ENCODE measurements around the gene IBA57. TPM values are rescaled to one million over a fixed set of nuclear protein-coding genes. Genes with fewer than 3 reads are reported as not detected.
A peak's percentile ranks its signal among the peaks of the same experiment; 100 is the strongest.

Gene IBA57
- total RNA-seq, 5 donors from 2014 or later (not counting 1 experiment from before 2014, with no cell fraction given), result 10.6 to 18.3 (median 12.6) TPM

DNA sequence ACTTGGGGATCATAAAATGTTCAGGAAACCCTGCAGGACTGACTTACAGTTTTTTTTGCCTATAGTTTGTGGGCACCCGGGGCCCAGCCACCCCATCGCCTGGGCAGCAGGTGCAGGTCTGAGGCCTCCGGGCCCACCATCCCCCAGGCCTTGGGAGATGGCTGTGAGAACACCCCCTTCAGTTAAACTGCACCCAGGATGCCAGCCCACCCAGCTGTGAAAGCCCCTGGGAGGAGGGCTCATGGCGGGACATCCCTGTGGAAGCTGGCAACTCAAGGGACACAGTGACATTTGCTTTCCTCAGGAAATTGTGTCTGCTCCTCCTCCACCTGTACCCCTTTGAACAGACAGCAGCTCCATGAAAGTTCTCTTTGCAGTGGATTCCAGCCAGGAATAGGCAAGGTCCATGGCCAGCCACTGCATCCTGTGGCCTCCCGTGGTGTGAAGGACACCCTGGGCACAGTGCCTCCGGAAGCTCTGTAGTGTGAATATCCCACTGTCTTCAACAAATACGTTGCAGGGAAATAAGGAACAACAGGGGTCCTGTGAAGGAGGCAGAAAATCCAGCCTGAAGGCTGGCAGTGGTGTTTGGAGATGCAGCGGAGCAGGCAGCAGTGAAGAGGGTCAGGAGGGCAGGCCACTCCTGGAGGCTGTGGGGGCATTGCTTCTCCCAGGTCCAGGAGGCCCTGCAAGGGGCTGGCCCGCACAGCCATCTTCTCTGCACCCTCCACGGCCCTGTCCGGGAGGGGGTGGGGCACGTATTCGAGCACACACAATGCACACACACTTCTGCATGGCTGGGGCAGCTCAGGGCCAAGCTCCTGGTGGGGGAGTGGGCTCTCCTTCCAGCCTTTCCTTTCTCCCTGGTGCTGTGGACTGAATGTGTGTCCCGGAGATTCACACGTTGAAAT, 40.2 kb downstream of the IBA57 start:
- ATAC-seq (replicated peaks in 1 of 4) (no peak), DNase-seq (peak in 1 of 35 experiments; percentile 18)
- no peak overlapping the region for H3K27ac ChIP-seq (ENCODE audit: low read length)
- no peak overlapping the region for H3K4me3 ChIP-seq (ENCODE audit: control insufficient read depth in 1 of 2, extremely low read depth in 1 of 2, low read length in 1 of 2)
- H3K4me1 ChIP-seq (ENCODE audit: control insufficient read depth in 1 of 2, extremely low read depth in 1 of 2, insufficient read depth in 2 of 2, low read length in 2 of 2), result no peaks in the 10 kb centered on the region
- H3K27me3 ChIP-seq (replicated peaks in 1 of 2; ENCODE audit: control insufficient read depth in 2 of 2, extremely low read depth in 1 of 2, insufficient read depth in 2 of 2, low read length in 1 of 2), result peaks cover 0 to 47% of the 10 kb centered on the region in 2 experiments
- peaks cover 4% of the 10 kb centered on the region for H3K36me3 Mint-ChIP-seq
- ChIA-PET POLR2A (interaction anchor here in 1 of 2 donors (0.6 kb wide), 1 partner anchor 1606 kb away, joined by 3 read pairs; no protein-coding TSS in a partner anchor), CTCF (no interaction called here)
- 54% methylated on average over 8 of the region's 15 CpGs for WGBS (ENCODE audit: insufficient coverage)
- H3K36me3 ChIP-seq (ENCODE audit: control insufficient read depth in 2 of 2, extremely low read depth in 1 of 2, insufficient read depth in 1 of 2, low read length in 1 of 2), result peaks cover 0 to 3% of the 10 kb centered on the region in 2 donors
- H3K4me1 Mint-ChIP-seq, result no peaks in the 10 kb centered on the region
- peaks cover 9 to 17% of the 10 kb centered on the region in 2 donors for H3K27me3 Mint-ChIP-seq
- no peak overlapping the region for H3K4me3 Mint-ChIP-seq
- no peak overlapping the region for H3K27ac Mint-ChIP-seq
- H3K9me3 ChIP-seq, result no peaks in the 10 kb centered on the region
- H3K9me3 Mint-ChIP-seq, result no peaks in the 10 kb centered on the region

DNA sequence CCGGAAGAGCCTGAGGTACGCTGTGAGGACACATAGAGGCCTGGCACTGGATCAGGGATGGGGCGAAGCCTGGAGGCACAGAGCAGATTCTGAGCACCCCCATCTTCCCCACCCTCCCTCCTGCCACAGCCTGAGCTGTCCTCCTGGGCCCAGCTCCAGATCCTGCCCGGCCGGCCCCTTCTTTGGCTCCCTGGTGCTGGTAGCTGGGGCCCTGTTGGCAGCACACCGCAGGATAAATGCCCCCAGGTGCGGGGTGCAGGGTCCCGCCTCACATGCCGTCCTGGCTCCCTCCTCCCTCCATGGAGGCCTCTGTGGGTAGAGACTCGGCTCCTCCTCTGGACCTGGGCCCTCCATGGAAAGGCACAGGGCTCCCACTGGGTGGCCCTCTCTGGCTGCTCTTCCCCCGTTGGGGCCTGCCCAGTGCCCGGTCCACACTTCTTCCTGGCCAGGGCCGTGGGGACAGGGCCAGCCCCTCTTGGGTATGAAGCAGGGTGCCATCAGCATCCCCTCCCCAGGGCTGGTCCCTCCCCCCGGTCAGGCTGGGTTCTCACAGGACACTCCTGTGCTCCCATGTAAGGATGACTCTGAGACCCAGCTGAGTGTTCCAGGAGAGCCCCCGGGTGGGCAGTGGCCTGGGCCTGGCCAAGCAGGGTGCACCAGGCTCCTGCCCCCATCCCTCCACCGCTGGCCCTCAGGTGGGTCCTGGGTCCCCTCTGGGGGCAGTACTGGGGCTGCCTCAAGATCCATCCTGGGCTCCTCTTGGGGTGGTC, 41.2 kb downstream of the IBA57 start:
- Mint-ChIP-seq H3K27me3 (peaks cover 7 to 13% of the 10 kb centered on the region in 2 donors), H3K27ac (no peak overlapping the region), H3K4me3 (no peak overlapping the region), H3K36me3 (no peaks in the 10 kb centered on the region), H3K9me3 (no peaks in the 10 kb centered on the region), H3K4me1 (peaks cover 0 to 2% (median 2%) of the 10 kb centered on the region in 3 donors)
- DNase-seq, result peak in 1 of 35 experiments; percentile 23
- peaks cover 0 to 47% of the 10 kb centered on the region in 2 experiments for H3K27me3 ChIP-seq (replicated peaks in 1 of 2; ENCODE audit: control insufficient read depth in 2 of 2, extremely low read depth in 1 of 2, insufficient read depth in 2 of 2, low read length in 1 of 2)
- no peaks in the 10 kb centered on the region for H3K9me3 ChIP-seq
- ATAC-seq (replicated peaks in 1 of 4), result no peak
- CTCF ChIA-PET, result no interaction called here
- H3K36me3 ChIP-seq (ENCODE audit: control insufficient read depth in 2 of 2, extremely low read depth in 1 of 2, insufficient read depth in 1 of 2, low read length in 1 of 2), result peaks cover 0 to 3% of the 10 kb centered on the region in 2 donors
- H3K27ac ChIP-seq (ENCODE audit: low read length), result no peak overlapping the region
- no peaks in the 10 kb centered on the region for H3K4me1 ChIP-seq (ENCODE audit: control insufficient read depth in 1 of 2, extremely low read depth in 1 of 2, insufficient read depth in 2 of 2, low read length in 2 of 2)
- POLR2A ChIA-PET, result interaction anchor here in 1 of 2 donors (0.5 to 0.6 kb wide), 2 partner anchors 216 to 1607 kb away, joined by 3 to 7 read pairs; no protein-coding TSS in a partner anchor
- WGBS (ENCODE audit: insufficient coverage), result 73% methylated on average over 12 of the region's 16 CpGs
- no peak overlapping the region for H3K4me3 ChIP-seq (ENCODE audit: control insufficient read depth in 1 of 2, extremely low read depth in 1 of 2, low read length in 1 of 2)

DNA sequence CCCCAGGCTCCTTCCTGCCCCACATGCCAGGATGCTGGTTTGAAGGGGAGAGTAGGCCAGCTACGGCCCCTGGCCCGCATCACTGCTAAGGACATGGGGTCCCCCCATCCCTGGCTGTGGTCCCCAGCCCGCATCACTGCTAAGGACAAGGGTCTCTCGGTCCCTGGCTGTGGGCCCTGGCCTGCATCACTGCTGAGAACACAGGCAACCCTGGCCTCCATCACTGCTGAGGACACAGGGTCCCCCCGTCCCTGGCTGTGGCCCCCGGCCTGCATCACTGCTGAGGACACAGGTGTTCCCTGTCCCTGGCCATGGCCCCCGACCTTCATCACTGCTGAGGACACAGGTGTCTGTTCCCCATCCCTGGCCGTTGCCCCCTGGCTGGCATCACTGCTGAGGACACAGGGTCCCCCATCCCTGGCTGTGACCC, 41.8 kb downstream of the IBA57 start:
- WGBS (ENCODE audit: insufficient coverage), result 73% methylated on average over 8 of the region's 8 CpGs
- CTCF ChIA-PET, result no interaction called here
- Mint-ChIP-seq H3K4me3 (no peak overlapping the region), H3K4me1 (peaks cover 0 to 2% (median 2%) of the 10 kb centered on the region in 3 donors), H3K9me3 (no peaks in the 10 kb centered on the region), H3K27me3 (peaks cover 7 to 13% of the 10 kb centered on the region in 2 donors), H3K27ac (no peak overlapping the region), H3K36me3 (no peaks in the 10 kb centered on the region)
- POLR2A ChIA-PET, result interaction anchor here in 1 of 2 donors (0.5 kb wide), 1 partner anchor 217 kb away, joined by 7 read pairs; no protein-coding TSS in a partner anchor
- no peak for ATAC-seq (replicated peaks in 1 of 4)
- Histone ChIP-seq H3K4me3 (ENCODE audit: control insufficient read depth in 1 of 2, extremely low read depth in 1 of 2, low read length in 1 of 2) (no peak overlapping the region), H3K4me1 (ENCODE audit: control insufficient read depth in 1 of 2, extremely low read depth in 1 of 2, insufficient read depth in 2 of 2, low read length in 2 of 2) (peaks cover 0 to under 1% of the 10 kb centered on the region in 2 experiments), H3K9me3 (no peaks in the 10 kb centered on the region), H3K27me3 (replicated peaks in 1 of 2; ENCODE audit: control insufficient read depth in 2 of 2, extremely low read depth in 1 of 2, insufficient read depth in 2 of 2, low read length in 1 of 2) (peaks cover 0 to 47% of the 10 kb centered on the region in 2 experiments), H3K36me3 (ENCODE audit: control insufficient read depth in 2 of 2, extremely low read depth in 1 of 2, insufficient read depth in 1 of 2, low read length in 1 of 2) (peaks cover 0 to 3% of the 10 kb centered on the region in 2 donors), H3K27ac (ENCODE audit: low read length) (no peak overlapping the region)
- DNase-seq, result peak in 1 of 35 experiments; percentile 22

DNA sequence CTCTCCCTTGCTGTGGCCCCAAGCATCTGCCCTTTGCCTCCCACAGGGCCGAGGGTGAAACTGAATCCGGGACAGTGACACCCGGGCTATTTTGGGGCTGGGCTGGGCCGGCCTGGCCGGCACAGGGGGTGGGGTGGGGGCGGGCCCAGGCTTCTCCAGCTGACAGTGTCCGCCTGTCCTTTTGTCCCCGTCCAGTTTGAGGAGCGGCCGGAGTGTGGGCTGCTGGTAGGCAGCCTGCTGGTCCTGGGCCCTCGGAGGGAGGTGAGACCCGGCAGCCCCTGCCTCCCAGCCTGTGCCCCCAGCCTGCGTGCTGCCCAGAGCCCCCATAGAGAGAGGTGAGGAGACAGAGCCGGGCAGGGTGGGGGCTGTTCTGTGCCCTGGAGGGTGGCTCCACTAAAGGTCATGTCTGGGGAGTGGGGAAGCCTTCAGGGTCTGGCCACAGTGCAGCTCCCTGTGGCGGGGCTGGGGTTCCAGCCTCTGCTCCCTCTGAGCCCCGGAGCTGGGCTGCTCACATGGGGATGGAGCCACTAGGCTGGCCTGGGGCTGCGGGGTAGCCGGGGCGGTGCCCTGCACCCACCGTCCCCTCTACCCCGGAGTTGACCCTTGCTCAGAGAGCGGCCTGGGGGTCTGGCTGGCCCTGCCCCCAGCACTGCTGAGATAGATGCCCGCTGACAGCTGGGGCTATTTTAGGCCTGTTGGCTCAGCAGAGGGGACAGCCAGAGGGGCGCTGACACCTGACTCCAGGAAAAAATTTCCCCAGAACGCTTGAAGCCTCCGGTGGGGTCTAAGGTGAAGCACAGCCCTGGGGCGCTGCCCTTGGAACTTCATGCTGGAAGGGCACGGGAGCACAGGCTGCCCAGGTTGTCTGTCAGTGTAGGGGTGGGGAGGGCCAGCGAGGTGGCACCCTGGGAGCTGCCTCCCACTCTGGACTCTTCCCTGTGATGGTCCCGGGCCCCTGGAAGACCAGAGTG, 42.5 kb downstream of the IBA57 start, which contains the start of gene OBSCN:
TSS of gene OBSCN (plus strand) at position 194 of the 971 bp plus-strand sequence. CDS start 3,740 bp downstream, outside the sequence.
- Histone ChIP-seq H3K27ac (ENCODE audit: low read length) (no peak within 1 kb of the TSS), H3K4me1 (ENCODE audit: control insufficient read depth in 1 of 2, extremely low read depth in 1 of 2, insufficient read depth in 2 of 2, low read length in 2 of 2) (peaks cover 0 to 8% of the 10 kb centered on the region in 2 experiments), H3K27me3 (replicated peaks in 1 of 2; ENCODE audit: control insufficient read depth in 2 of 2, extremely low read depth in 1 of 2, insufficient read depth in 2 of 2, low read length in 1 of 2) (peaks cover 0 to 47% of the 10 kb centered on the region in 2 experiments), H3K9me3 (no peaks in the 10 kb centered on the region), H3K36me3 (ENCODE audit: control insufficient read depth in 2 of 2, extremely low read depth in 1 of 2, insufficient read depth in 1 of 2, low read length in 1 of 2) (peaks cover 0 to 3% of the 10 kb centered on the region in 2 donors), H3K4me3 (ENCODE audit: control insufficient read depth in 1 of 2, extremely low read depth in 1 of 2, low read length in 1 of 2) (no peak within 1 kb of the TSS)
- Mint-ChIP-seq H3K27me3 (peaks cover 7 to 10% of the 10 kb centered on the region in 2 donors), H3K36me3 (no peaks in the 10 kb centered on the region), H3K27ac (no peak within 1 kb of the TSS), H3K9me3 (no peaks in the 10 kb centered on the region), H3K4me3 (no peak within 1 kb of the TSS), H3K4me1 (peaks cover 2% of the 10 kb centered on the region in 3 donors)
- DNase-seq, result peak in 1 of 35 experiments; percentile 21
- WGBS (ENCODE audit: insufficient coverage), result 61% methylated on average over 27 of the region's 30 CpGs
- ATAC-seq (replicated peaks in 1 of 4), result no peak
- ChIA-PET CTCF (no interaction called here), POLR2A (no interaction called here)

DNA sequence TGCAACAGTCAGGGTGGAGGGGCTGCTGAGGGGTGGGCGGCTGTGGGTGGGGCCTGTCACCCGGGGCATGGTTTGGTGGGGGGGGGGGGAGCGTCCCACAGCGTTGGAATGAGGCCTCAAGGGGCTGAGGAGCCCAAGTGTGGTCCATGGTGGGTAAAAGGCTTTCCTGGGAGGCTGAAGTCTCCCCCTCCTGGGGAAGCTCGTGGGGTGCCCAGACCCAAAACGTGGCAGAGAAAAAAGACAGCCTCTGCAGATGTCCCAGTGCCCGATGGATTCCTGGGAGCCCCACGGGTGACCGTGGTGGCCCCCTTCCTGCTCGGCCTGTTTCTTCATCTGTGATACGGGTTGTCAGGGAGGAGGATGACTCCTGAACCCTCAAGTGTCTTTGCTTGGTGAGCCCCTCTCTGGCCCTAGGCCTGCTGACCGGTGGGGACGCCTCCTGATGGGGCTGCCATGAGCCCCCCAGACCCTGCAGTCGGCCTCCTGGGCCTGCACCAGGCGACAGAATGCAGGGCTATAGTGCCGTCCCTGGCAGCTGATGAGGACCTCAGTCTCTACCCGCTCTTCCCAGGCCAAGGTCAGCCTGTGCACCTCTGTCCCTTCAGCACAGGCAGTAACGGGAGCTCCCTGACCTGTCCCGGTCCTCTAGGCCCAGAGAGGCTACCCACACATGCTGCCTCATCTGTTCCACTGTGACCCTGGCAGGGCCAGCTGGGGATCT, 43.4 kb downstream of the IBA57 start:
- no peaks in the 10 kb centered on the region for H3K36me3 Mint-ChIP-seq
- peak in 1 of 35 experiments; percentile 22 for DNase-seq
- H3K4me3 Mint-ChIP-seq, result no peak overlapping the region
- peaks cover 0 to 47% of the 10 kb centered on the region in 2 experiments for H3K27me3 ChIP-seq (replicated peaks in 1 of 2; ENCODE audit: control insufficient read depth in 2 of 2, extremely low read depth in 1 of 2, insufficient read depth in 2 of 2, low read length in 1 of 2)
- peaks cover 0 to 3% of the 10 kb centered on the region in 2 donors for H3K36me3 ChIP-seq (ENCODE audit: control insufficient read depth in 2 of 2, extremely low read depth in 1 of 2, insufficient read depth in 1 of 2, low read length in 1 of 2)
- H3K27me3 Mint-ChIP-seq, result peaks cover 3 to 7% of the 10 kb centered on the region in 2 donors
- 73% methylated on average over 13 of the region's 19 CpGs for WGBS (ENCODE audit: insufficient coverage)
- POLR2A ChIA-PET, result no interaction called here
- no peaks in the 10 kb centered on the region for H3K9me3 ChIP-seq
- no peaks in the 10 kb centered on the region for H3K9me3 Mint-ChIP-seq
- no peak overlapping the region for H3K4me3 ChIP-seq (ENCODE audit: control insufficient read depth in 1 of 2, extremely low read depth in 1 of 2, low read length in 1 of 2)
- CTCF ChIA-PET, result no interaction called here
- peaks cover 4 to 5% (median 5%) of the 10 kb centered on the region in 3 donors for H3K4me1 Mint-ChIP-seq
- no peak overlapping the region for H3K27ac ChIP-seq (ENCODE audit: low read length)
- no peak overlapping the region for H3K27ac Mint-ChIP-seq
- peaks cover 0 to 11% of the 10 kb centered on the region in 2 experiments for H3K4me1 ChIP-seq (ENCODE audit: control insufficient read depth in 1 of 2, extremely low read depth in 1 of 2, insufficient read depth in 2 of 2, low read length in 2 of 2)
- ATAC-seq (replicated peaks in 1 of 4), result no peak

All from T-cell (primary cell).